Measurements from ENCODE around the gene PIK3C2A.

GRCh38 chr11:17179970-17180369 is 27.8 kb downstream of the PIK3C2A start:
- TF ChIP-seq CTCF (IDR thresholded peaks at IDR 0.05; ENCODE audit: low read length) (no peak), EZH2 (IDR thresholded peaks at IDR 0.05; ENCODE audit: borderline replicate concordance, low read length) (no peak)

Data from OCI-LY1 (cell line).